Effector CD8-positive, alpha-beta T cell (primary cell): Measurements from ENCODE around the gene VRTN.

Experiments used
- DNase-seq: peaks from one replicate; lab custom pipeline; 2025; lab: John Stamatoyannopoulos, UW

Gene VRTN

GRCh38 chr14:74395094-74395493 lies 46.8 kb downstream of the VRTN start:
- DNase-seq: no peak

DNA sequence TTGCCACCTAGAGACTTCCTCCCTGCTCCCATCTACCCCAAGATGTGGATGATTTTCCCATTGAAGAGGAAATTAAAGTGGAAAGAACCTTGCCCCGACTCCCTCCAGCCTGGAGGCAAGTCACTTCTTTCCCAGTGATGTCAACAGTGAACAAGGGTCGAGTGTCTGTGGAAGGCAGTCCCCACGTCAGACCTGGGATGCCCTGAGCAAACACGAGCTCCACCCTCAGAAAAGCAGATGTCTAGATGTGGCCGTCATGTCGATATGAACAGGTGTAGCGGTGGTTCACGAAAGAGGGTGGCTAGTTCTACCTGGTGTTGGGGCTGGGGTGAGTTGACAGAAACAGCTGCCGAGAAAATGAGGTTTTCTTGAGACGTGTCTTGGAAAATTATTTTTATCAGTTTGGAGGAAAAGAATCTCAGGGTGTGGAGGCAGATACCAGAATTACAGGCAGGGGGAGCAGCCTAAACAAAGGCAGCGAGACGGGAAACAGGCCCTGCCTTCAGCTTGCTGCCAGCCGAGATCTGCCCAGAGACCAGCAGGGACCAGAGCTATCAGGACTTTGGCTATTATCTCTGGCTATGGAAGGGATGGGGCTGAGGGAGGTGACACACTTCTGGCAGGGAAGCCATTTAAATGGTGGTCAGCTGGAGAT lies 51.9 kb downstream of the VRTN start:
- no peak for DNase-seq

DNA sequence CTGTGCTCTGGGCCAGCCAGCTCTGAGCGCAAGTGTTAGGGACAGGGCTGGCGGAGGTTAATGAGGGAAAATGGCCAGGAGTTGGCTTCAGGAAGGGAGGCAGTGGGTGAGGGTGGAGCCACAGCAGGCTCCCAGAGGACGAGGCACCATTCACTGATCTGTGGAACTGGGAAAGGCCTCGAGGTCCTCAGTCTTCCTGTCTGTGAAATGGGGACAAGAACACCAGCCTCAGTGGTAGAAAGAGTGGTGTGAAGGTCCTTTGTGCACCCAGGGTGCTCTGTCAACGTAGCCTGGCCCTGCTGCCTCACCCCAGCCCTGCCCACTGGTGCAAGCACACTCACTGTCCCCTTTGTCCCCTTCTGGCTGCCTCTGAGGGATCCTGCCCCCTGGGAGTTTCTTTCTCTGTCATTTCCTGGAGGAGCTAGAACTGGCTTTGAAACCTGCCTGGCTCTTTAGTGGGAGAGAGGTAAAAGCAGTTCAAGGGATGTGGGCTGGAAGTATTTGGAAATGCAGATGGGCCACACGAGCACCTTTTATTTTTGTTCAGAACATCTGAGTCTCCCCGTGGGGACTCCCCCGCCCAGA lies 52.7 kb downstream of the VRTN start:
- no peak for DNase-seq

DNA sequence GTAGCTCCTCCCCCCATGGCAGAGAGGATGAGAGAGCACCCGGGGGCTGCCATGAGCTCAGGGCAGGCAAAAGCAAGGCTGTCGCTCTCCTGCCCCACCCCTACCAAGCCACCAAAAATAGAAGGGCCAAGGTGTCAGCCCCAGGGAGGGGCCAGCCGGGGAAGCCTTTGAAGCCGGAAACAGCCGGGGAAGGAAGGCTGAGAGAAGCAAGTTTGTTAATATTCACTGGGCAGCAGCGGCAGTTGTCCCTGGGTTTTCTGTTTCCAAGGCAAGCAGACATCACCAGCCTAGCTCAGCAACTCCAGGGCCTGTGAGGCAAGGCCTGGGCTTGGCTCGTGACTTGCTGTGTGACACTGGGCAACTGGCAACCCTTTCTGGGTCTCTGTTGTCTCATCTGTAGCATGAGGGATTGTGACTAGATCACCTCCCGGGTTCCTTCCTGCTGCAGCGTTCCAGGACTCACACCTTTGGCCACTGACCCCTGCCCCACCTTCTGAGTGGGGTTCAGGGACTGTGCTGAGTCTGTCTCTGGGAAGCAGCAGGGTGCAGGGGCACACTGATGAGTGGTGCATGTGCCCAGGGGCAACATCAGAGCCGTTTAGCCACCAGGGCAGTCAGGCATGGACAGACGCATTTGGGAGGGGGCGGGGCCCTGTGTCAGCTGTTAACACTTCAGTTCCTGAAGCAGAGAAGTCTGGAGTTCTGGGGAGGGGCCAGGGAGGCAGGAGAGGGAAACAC lies 53.4 kb downstream of the VRTN start:
- DNase-seq: peak; percentile 35

DNA sequence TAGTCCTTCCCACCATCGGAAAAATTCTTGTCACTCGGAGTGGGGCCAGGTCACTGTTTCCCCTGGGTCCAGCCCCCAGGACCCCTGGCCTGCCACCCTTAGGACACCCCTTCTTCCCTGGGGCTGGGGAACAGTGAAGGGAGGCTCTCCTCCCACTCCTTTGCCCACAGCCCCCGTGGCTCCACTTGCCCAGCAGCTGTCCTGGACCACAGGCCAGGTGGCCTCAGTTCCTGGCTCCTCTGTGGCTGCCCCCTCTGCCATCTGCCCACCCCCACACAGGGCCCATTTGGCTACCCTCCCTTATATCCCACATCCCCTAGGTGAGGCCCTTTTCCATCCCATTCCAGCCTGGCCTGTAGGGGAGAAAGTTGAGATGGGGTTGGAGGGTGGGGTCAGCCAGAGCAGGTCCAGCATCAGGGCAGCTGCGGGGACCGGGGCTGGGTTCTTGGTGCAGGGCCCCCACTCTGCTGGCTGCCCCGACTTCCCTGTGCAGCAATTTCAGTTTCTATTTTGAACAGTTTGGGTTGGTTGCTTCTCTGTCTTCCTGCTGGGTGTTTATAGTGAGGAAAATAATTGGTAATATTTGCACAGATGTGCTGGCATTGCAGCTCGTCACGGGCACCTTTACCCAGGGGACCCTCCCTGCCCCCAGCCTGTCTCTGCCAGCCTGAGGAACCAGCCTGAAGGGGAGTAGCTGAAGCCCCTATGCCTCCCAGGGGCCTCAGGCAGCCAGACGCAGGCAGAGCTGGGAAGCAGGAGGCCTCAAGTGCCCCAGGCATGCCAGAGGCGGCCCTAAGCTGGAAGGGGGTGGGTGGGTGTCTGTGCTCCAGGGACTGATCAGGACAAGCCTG lies 54.4 kb downstream of the VRTN start:
- DNase-seq: no peak

DNA sequence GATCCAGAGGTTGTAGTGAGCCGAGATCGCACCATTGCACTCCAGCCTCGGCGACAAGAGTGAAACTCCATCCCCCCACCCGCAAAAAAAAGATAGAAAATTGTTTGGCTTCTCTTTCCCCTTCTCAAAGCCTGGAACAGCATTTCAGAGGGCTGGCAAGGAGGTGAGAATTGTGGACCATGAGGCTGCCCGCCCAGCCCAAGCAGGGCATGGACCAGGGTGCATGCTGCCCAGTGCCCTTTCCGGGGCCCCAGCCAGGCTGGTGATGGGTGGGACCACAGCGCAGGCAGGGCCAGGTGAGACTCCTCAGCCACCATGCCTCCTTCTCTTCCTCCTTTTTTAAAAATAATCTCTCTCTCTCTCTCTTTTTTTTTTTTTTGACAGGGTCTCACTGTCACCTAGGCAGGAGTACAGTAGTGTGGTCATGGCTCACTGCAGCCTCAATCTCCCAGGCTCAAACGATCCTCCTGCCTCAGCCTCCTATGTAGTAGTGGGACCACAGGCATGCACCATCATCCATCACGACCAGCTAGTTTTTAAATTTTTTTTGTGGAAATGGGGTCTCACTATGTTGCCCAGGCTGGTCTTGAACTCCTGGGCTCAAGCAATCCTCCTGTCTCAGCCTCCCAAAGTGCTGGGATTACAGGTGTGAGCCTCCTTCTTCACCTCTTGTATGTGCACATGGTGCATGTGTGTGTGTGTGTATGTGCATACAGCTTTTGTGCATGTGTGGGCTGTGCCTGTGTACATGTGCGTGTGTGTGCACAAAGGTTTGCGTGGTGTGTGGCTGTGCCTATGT lies 55.5 kb downstream of the VRTN start:
- no peak for DNase-seq

DNA sequence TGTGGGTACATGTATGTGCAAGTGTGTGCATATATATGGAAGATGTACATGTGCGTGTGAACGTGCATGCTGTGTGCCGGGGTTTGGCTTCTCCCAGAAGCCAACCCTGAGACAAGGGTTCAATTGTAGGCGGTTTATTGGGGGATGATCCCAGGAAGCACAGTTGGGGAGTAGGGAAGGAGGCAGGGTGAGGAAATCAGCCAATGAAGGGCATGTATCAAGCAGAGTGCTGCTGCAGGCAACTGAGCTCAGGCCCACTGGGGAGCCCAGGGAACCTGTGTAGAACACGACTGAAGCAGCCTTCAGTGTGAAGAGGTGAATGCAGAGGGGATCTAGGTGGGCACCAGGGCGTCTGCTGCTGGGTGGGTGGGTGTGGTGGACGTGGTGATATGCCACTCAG lies 56.2 kb downstream of the VRTN start:
- DNase-seq: no peak

DNA sequence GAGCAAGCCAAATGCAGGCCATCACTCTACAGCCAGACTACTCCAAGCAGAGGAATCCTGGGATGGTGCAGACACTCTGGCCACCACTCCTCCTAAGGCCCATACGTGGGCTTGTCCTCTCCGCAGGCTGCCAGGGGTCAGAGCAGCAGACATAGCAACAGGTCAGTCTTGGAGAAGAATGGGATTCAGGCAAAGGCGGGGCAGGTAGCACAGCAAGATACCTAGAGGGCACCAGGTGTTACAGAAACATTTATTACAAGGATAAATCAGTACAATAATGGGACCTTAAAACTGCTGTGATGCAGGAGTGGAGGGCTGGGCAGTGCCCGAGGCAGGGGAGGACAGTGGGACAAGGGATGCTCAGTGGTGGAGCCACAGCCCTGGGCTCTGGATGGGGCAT lies 57.4 kb downstream of the VRTN start:
- DNase-seq: no peak

DNA sequence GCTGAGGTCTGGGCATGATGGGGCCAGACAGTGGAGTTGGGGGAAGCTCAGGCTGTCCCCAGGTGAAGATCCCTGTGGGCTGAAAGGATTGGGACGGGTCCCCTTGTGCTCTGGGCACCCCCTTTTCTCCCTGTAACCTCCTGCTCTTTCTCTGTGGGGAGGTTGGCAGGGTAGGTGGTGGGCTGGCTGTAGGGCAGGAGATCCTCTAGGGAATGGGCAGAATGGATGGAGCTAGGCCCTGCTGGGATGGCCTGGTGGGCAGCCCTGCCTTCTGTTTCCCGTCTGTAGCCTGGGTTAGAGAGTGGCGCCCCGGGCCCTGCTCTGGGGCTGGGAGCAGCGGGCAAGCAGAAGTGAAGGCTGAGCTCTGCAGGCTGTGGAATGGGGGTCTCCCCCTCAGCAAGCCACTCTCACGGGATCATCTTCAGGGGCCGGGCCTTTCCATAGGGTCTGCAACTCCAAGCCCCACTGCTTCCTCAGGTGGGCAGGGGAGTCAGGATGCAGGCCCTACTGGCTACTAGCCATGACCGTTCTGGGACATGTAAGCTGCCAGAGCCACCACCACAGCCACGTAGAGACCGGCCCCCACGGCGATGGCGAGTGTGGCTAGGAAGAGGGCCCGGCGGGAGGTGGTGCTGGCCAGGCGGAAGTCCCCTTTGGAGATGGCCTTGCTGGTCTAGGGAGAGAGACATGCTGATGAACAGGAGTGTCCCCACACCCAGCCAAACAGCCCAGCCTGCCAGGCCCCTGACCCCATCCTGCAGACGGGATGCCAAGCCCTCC lies 58.9 kb downstream of the VRTN start:
- no peak for DNase-seq

GRCh38 chr14:74407801-74408154 lies 59.5 kb downstream of the VRTN start:
- no peak for DNase-seq

- DNase-seq: no peak
These were observed 60.6 kb downstream of the VRTN start for GRCh38 chr14:74408870-74409269.

GRCh38 chr14:74409441-74409840 lies 61.2 kb downstream of the VRTN start:
- no peak for DNase-seq
